ENCODE data around the gene THSD7A.

The THSD7A gene

GRCh38 chr7:11416641-11417458 is 415.1 kb downstream of the THSD7A start:
- DNase-seq (ENCODE audit: low spot score): no peak

GRCh38 chr7:11415101-11415500 is 416.9 kb downstream of the THSD7A start:
- DNase-seq (ENCODE audit: low spot score): no peak

- no peak for DNase-seq (ENCODE audit: low spot score)
Measured at GRCh38 chr7:11413901-11414300, 418.1 kb downstream of the THSD7A start.

GRCh38 chr7:11412036-11412435 is 420.0 kb downstream of the THSD7A start:
- DNase-seq (ENCODE audit: low spot score): no peak

- DNase-seq (ENCODE audit: low spot score): no peak
Measured at GRCh38 chr7:11410656-11411644, 421.0 kb downstream of the THSD7A start.

- DNase-seq (ENCODE audit: low spot score): peak; percentile 84
Measured at GRCh38 chr7:11404355-11404754, 427.6 kb downstream of the THSD7A start.

- no peak for DNase-seq (ENCODE audit: low spot score)
Measured at GRCh38 chr7:11403781-11404180, 428.2 kb downstream of the THSD7A start.

- DNase-seq (ENCODE audit: low spot score): no peak
Measured at GRCh38 chr7:11394438-11394837, 437.6 kb downstream of the THSD7A start.

- DNase-seq (ENCODE audit: low spot score): no peak
Measured at GRCh38 chr7:11379641-11380040, 452.4 kb downstream of the THSD7A start.

- no peak for DNase-seq (ENCODE audit: low spot score)
Measured at GRCh38 chr7:11376529-11376928, 455.5 kb downstream of the THSD7A start.

GRCh38 chr7:11374629-11375028 is 457.4 kb downstream of the THSD7A start:
- no peak for DNase-seq (ENCODE audit: low spot score)

GRCh38 chr7:11373546-11374142 is 458.4 kb downstream of the THSD7A start:
- peak; percentile 36 for DNase-seq (ENCODE audit: low spot score)

- no peak for DNase-seq (ENCODE audit: low spot score)
Measured at GRCh38 chr7:11369696-11370095, 462.3 kb downstream of the THSD7A start.

GRCh38 chr7:11366118-11366517 is 465.9 kb downstream of the THSD7A start:
- no peak for DNase-seq (ENCODE audit: low spot score)

- DNase-seq (ENCODE audit: low spot score): no peak
Measured at GRCh38 chr7:11358637-11359036, 473.4 kb downstream of the THSD7A start.

- DNase-seq (ENCODE audit: low spot score): no peak
Measured at GRCh38 chr7:11355399-11356005, 476.5 kb downstream of the THSD7A start.

GRCh38 chr7:11346302-11346701 is 485.7 kb downstream of the THSD7A start:
- DNase-seq (ENCODE audit: low spot score): no peak

- no peak for DNase-seq (ENCODE audit: low spot score)
Measured at GRCh38 chr7:11345621-11346020, 486.4 kb downstream of the THSD7A start.

- peak; percentile 63 for DNase-seq (ENCODE audit: low spot score)
Measured at GRCh38 chr7:11343818-11344413, 488.1 kb downstream of the THSD7A start.

- no peak for DNase-seq (ENCODE audit: low spot score)
Measured at GRCh38 chr7:11343136-11343535, 488.9 kb downstream of the THSD7A start.

- DNase-seq (ENCODE audit: low spot score): peak; percentile 66
Measured at GRCh38 chr7:11341285-11341944, 490.6 kb downstream of the THSD7A start.
